GM18907 (cell line): ENCODE results near the gene ZNF598.

Source experiments
- ATAC-seq: cut with Tn5 transposase; IDR thresholded peaks from one replicate; pipeline ENCODE4 v1.9.1; 2021; ENCODE audit warnings: mild to moderate bottlenecking, moderate library complexity; ENCODE audit not compliant: unreplicated experiment

The ZNF598 gene

DNA sequence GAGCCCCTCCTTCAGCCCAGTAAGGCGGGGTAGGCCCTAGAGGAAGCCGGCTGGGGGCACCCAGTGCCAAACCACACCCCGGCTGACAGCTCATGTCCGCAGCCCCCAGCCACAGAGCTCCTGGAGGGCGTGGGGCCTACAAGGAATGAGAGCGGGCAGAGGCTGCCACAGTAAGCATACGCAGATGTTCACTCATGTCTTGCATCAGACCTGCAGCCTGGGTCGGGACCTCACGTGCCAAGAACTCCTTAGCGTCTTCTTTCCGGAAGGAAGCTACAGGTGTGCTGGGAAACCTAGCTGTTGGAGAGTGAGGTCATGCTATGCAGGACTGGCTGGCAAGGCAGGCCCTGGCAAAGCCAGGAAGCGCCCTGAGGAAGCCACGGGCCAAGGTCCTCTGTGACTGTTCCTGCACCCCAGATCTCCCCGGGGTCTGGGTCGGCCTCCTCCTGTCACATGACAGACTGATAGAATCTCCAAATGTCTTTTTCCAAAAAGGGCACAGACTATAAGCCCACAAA, 1.6 kb downstream of the ZNF598 start:
- ATAC-seq: no peak

DNA sequence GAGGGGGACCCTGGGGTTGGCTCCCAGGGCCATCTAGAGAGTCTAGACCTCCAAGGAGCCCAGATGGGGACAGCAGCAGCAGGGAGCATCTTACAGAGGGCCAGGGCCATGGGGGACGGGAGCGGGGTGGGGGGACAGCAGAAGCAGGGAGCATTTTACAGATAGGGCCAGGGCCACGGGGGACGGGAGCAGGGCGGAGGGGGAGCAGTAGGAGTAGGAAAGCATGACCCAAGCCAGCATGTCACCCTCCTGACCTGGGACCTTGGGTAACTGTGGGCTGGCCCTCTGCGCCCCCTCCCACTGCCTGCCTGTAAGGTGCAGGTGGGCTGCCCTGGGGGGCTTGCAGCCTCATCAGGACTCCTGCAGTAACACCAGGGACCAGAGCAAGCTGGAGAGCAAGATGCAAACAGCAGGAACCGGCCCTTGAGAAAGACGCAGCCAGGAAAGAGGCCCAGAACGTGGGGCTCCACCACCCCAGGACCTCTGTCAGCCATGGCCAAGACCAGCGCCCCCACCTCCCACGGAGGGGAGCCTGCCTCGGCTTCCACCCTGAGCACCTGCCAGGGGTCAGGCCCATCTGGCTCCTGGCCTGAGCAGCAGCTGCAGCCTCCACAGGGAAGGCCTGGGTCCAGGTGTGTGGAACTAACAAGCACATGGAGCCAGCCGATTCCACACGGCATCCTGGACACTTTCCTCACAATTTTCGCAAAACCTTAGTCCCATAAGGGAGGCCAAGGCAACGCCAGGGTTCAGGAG, 2.4 kb downstream of the ZNF598 start:
- no peak for ATAC-seq

DNA sequence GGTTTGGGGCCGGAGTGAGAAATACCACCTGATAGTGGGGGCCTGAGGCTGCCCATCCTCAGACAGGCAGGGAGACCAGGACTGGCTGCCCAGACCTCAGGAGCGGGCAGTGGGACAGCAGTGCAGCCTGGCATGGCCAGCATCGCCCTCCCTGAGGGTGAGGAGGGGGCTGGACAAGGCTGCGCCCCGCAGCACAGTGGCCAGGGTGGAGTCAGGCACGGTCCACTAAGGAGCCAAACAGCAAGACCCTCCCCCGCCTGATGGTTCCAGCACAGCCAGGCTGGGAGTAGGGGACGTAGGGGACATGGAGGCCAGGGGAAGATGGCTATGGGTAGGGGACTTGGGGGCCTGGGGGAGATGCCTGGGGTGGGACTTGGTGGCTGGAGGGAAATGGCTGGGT, 3.3 kb downstream of the ZNF598 start:
- ATAC-seq: no peak

DNA sequence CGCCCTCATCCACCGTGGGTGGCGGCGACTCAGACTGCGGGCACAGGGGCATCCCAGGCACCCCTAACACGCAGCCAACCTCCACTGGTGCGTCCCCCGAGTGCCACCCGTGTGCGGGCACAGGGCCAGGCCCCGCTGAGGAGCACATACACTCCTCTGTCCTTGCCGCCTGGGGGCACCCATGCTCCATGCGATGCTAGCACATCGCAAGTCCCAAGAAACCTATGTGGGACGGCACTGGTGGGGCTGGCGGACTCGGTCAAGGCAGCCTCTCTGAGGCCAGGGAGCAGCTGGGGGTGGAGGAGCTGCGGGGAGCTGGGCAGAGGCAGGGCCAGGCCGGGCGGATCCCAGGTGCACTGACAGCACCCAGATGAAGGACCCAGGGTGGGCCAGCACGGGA, 4.0 kb downstream of the ZNF598 start:
- no peak for ATAC-seq

DNA sequence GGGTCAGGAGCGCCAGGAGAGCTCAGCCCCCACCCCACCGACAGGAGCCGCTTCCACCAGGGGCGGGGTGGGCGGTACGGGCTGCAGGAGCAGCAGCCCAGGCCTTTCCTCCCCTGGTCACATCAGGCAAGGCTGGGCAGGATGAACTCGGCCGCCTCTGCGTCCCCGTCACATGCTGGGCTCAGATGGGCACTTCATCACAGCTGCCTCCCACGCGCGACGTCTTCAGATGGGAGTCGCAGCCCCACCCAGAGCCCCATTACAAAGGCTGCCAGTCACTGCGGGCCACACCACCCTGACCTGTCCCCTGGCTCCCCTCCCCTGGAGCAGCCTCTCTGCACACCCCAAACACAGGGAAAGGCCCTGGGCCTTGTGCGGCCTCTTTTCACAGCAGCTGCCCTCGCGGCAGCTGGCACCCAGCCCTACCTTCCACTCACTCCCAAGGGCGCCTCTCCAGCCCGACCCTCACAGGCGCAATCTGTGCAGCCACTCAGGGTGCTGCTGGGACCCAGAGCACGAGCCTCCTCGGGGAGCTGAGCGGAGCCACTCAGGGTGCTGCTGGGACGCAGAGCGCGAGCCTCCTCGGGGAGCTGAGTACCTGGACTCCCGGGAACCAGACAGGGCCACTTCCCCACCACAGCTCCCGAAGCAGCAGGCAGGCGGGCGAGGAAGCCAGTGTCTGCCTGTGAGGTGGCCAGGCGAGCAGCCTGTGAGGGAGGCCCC, 4.7 kb downstream of the ZNF598 start:
- ATAC-seq: no peak

DNA sequence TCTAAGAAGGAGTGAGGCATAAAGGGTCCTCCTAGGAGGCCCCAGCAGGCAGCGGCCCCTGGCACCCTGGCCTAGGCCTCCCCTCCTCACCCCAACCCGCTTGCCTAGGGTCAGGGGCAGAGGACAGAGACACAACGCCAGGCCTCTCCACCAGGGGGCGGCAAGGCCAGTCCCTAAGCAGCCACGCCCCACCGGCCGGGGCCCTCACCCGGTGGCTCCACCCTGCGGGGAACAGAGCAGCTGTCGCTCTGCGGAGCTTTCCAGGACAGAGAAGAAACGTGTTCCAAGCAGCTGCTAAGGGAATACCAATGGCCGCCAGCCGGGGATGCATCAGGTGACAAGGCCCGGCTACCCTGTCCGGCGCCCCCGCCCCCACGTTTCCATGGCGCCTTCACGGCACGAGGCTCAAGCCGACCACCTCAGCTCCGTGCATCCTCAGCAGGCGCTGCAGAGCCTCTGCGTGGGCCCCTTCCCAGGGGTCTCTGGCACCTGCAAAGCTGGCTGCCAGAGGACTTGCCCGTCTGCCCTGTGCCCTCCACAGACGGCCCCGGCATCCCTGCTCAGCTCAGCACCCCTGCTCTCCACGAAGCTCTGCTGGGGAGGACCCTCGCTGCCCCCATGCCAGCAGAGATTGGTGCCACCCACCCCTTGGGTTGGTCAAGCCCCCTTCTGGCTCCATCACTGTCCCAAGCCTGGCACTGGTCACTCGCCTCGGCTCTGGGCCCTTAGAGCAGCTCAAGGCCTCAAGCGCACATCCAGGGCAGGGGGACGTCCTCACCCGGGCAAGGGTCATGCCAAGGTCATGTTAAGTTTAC, 5.6 kb downstream of the ZNF598 start:
- ATAC-seq: peak; percentile 59

DNA sequence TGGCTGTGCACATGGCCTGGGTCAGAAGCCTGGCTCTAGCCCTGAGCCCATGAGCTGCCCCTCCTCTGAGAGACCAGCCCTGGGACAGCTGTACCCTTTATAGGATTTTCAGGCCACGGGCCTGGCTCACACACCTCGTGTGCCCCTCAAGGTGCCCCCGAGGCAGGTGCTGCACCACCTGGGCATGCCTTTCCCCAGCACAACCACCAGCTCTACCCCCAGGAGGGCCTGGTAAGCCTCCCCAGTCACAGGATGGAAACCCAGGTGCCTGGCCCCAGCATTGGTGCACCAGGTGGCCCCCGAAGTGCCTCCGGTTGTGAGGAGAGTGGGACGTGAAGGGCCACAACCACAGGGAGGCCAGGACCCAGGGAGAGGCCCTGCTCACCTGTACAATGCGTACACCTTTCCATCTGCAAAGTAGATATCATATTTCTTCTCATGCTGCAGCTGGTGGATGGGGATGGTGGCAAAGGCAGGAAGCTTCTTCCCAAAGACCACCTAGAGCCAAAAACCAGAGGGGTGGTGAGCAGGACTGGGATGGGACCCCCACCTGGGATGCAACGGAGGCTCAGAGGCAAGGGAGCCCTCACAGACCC, 6.3 kb downstream of the ZNF598 start:
- no peak for ATAC-seq

DNA sequence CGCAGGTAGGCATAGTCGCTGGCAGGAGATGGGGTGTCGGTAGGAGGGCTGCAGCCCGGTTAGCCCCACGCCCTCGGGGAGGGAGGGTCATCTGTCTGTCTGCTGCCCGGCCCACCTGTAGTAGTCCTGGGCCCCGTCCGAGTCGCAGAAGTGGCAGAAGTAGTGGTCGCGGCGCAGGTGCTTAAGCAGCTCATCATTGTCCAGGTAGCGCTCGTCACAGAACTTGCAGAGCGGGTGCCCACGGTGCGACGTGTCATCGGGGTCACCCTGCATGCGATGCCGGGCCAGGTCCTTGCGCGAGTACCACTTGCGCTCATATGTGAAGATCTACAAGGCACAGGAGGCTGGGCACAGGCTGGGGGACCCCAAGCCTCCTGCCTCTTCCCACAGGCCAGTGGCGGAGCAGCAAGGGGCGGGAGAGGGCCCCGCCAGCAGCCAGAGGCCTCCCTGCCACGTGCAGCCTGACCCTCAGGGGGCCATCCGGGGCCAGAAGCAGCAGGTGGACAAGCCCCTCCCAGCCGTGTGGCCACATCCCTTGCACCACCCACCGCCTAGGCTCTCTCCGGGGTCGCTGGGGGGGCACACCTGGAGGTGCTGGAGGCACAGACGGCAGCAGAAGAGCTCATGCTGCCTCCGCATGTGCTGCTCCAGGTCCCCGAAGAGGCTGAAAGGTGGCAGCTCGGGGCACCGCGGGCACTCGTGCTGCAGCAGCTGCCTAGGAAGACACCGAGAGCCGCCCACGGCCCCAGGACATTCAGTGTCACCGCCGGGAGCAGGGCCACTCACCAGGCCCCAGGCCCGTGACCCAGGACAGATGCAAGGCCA, 7.0 kb downstream of the ZNF598 start:
- ATAC-seq: no peak

DNA sequence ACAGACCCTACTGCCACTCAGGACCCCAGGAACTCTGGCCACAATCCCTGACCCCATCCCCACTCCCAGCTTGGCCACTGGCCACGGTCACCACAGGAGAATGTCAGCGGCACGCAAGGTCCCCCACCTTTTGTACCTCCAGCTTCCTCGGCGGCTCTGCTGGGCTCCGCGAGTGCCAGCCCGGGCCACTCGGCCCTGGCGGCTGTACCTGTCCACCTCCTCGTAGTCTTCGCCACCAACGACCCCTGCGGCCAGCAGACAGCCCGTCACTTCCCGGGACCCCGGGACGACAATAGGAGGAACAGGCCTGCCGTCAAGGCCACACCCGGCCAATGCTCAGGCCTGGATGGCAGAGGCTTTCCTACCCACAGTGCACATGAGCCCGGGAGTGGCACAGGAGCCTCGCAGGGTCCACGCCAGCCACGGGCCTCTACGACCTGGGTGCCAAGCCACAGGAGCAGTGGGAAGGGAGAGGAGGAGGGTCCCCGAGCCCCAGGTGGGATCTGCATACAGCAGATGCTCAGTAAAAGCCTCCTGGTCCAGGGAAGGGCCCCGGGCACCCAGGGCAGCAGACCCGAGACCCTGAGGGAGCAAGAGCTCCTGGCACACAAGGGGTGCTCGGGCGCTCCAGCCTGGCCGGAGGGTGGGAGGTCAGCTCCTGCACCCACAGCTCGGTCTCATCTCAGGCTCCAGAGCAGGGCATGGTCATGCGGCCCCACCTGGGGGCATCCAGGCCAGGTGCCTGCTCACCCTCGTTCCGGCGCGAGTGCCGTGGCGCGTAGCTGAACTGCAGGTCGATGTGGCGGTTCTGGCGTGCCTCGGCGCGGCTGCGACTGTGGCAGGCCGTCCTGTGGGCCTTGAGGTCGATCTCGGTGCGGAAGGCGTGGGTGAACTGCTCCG, 7.9 kb downstream of the ZNF598 start:
- ATAC-seq: no peak

DNA sequence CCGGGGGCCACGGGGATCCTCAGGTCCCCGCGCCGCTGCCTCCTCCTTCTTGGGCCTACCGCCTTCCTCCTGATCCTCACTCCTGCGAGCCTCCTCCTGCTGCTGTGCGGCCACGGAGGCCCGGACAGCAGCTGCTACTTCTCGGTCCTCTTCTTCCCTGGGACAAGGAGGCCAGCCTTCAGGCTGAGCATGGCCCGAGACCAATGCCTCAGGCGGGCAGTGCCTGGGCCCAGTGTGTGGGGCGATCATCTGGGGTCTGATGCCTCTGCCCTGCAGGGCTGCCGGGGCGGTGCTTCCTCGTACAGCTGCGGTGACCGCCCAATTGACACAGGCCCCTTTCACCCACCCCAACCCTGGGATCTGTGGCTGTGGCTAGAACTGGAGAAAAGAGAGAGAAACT, 8.6 kb downstream of the ZNF598 start:
- ATAC-seq: no peak

DNA sequence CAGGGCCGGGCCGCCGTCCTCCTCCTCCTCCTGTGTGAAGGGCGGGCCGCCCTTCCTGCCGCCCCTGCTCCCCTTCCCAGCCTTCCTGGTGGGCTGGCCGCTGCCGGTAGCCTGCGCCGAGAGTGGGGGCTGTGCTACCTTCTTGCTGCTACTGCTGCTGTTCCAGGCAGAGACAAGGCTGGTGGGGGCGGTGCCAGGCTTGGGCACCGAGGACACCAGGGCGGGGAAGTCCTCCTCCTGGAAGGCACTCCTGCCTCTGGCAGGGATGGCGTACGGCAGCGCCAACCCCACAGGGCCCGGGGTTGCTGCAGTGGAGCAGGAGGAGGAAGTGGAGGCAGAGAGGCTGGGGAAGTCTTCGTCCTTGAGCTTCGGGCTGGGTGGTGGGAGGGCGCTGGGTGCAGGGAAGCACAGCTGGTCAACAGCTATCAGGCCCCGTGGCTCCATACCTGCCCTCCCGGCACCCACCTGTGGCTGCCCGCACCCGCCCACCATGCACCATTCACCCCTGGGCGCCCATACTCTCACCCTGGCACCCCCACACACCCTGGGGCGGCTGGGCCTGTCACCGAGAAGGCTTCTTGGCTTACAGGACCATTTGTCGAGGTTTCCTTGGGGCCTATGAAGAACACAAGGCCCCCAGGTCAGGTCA, 9.6 kb downstream of the ZNF598 start:
- no peak for ATAC-seq

DNA sequence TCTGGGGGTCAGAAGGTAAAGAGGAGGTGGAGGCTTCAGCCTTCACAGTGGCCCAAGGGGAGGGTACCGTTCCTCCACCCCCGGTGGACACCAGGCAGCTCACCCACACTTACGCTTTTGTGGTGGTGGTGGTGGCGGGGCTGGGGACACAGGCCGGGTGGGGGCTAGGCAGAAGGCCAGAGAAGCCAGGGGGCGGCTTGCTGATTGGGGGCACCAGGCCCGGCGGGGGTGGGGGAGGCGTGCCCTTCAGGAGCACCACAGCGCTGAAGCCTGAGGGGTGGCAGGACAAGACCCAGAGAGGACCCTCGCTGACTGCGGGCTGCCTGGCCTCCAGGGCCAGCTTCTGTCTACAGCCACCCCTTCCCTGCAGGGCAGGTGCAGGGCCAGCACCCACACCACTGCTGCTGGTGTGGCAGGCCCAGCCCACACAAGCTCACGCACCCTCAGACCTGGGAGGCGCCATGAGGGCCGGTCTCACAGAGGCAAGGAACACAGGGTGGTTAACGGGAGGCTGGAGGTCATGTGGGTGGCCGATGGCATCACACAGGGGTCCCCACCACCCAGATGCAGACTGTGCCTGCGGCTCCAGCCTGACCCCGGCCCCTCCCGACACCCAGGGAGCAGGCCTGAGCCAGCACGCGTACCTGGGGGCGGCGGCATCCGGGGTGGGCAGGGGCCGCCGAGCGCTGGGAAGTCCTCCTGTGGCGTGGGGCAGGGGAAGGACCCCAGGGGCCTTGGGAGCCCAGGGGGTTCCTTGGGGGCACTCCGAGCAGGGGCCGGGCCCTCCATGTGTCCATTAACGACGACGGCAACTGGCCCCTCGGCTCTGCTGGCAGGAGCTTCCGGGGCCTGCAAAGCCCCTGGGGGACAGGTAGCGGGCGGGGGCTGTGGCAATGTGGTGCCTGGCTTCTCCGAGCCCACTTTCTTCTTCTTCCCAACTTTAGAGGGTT, 10.5 kb downstream of the ZNF598 start:
- no peak for ATAC-seq

DNA sequence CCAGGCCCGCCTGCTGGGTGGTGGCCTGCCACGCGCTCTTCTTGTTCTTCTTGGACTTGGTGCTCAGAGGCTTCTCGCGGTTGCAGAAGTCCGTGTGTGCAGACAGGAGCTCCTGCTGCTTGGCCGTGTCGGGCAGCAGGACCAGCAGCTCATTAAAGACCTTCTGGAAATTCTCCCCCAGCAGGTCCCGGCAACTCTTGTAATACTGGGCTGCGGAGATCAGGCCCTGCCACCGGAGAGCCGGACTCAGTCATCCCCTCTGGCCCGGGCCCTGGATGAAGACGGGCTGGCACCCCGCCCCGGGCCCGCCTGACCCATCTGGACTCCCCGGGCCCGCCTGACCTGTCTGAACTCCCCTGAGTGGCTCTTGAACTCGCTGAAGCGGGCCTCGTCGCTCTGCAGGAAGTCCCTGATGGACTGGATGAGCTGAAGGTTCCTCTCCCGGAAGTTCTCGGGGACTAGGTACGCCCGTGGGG, 11.2 kb downstream of the ZNF598 start:
- ATAC-seq: no peak

DNA sequence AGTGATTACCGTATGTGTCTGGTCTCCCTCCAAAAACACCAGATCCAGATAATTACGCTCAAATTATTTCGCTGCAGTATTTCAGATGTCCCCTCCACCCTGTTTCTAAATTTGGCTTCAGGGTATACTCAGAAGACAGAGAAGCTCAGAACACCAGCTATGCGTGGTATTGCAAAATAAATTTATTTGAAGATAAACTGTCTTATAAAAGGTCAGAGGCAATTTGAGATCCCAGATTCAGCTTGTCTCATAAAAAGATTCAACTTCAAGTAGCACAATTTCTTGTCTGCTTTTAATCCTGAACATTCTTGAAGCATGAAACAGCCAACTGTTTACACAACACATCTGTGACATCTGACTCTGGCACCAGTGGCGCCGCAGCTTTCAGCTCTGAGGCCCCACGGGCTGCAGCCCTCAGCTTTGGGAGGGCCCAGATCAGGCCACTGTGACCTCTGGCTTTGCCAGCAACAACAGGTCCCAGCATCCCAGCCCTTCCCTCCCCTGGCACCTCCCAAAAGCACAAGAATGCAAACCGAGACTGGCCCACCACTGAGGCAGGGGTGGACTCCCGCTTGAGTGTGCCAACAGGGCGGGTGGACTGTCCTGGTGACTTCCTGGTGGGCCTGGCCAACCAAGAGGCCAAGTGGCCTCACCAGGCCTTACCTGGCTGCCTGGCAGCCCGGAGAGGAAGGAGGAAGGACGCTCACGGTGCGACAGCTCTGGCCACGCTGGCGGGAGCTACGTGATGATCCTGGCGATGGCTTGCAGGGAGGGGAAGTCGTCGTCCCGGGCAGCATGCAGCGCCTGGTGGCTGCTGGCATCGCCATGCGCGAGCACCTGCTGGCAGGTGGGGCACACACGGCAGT, 11.9 kb downstream of the ZNF598 start:
- no peak for ATAC-seq

DNA sequence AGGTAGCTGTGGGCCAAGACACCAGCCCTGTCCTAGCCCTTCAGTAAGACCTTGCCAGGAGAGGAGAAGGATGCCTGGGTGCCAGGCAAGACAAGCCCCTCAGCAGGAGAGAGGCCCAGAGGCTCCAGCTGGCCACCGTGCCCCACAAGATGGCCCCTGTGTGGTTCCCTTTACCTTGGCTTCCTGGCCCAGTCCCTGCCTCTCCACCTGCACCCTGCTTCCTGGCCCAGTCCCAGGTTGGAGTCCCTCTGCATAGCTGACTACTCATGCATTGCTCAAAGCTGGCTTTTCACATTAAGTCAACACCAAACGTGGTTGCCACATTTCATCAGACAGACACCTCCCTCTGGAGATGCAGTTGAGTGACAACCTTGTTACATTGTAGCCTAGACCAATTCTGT, 15.9 kb downstream of the ZNF598 start:
- ATAC-seq: no peak

DNA sequence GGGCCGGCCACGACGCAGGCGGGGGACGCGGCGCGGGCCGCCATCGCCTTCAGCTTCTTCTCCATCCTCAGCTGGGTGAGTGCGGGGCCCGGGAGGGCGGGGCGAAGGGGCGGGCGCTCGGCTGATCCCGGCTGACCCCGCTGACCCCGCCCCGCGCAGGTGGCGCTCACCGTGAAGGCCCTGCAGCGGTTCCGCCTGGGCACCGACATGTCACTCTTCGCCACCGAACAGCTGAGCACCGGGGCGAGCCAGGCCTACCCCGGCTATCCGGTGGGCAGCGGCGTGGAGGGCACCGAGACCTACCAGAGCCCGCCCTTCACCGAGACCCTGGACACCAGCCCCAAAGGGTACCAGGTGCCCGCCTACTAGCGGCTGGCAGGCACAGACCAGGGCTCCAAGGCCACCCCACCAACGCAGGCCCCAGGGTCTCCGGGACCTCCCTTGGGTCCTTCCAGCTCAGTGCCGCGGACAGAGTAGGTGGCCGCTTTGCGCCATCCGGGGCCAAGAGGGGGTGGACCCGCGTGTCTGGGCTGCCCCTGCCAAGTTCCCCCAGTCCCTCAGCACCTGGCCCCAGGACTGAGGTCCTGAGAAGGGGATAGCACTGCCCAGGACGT, 16.8 kb downstream of the ZNF598 start:
- peak; percentile 3 for ATAC-seq
